NCI-H446 (cell line): ENCODE measurements around the gene PLEKHO1.
"Not testable (repeated sequence)": the region's sequence is repeated elsewhere in the genome, so short reads cannot be mapped to it uniquely, and the experiment has no call there.

ENCODE experiments used
- DNase-seq, 2 experiments: peaks; one replicate each; lab custom pipeline; 2025; lab: John Stamatoyannopoulos, UW

The PLEKHO1 gene

DNA sequence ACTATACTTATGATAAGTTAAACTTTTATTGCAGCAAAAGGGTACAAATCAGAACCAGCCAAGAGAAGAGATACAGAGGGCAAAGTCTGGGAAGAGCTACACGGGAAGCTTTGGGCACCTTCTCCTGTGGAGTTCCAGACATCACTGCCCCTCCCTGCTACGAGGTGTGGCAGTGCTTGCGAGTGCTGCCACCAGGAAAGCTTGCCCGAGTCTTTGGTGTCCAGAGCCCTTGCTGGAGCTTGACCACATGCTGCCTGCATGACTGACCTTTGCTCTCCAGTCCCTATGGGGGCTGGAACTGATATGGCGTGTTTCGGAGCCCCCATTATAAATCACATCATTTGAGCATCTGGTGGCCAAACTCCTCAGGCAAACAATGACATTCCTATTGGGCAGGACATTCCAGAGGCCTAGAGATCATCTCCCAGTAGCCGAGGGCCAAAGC, 23.4 kb downstream of the PLEKHO1 start:
- no peak for DNase-seq

DNA sequence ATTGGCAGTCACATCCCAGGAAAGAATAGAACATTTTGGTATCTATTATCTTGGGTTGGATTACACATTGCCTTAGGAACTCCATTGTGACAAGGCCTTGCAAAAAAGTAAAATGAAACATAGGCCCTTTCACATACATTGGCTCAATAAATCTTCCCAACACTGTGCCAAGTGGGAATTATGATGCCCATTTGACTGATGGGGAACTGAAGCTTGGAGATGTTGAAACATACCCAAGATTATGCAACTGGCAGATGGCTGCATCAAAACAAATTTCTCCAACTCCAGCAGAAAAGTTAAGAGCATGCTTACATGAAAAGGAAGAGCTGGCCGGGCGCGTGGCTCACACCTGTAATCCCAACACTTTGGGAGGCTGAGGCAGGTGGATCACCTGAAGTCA, 26.9 kb downstream of the PLEKHO1 start:
- peak; percentile 43 to 76 for DNase-seq

DNA sequence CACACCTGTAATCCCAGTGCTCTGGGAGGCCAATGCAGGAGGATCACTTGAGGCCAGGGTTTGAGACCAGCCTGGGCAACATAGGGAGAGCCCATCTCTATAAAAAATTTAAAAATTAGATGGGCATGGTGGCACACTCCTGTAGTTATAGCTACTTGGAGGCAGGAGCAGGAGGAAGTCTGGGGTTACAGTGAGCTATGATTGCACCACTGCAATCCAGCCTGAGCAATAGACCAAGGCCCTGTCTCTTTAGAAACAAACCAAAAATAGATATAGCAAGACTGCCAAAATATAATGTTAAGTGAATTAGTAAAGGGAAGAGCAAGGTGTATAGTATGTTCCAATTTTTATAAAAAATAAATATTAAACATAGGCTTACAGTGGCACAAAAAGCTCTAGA, 28.8 kb downstream of the PLEKHO1 start:
- DNase-seq = no peak

DNA sequence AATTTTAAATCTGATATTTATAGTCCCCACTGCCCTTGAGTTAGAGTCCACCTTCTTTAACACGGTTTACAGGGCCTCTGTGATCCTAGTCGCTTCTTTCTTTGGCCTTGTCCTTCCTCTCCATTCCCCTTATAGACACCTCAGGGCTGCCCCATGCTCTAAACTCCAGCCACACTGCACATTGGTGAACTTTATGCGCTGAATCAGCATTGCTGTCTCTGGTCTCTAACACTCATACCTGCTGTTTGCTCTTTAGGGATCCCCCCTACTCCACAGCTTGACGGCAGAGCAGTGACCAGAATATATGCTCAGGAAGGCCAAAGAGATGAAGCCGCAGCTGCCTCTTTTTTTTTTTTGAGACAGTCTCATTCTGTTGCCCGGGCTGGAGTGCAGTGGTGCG, 30.2 kb downstream of the PLEKHO1 start:
- DNase-seq = no peak

DNA sequence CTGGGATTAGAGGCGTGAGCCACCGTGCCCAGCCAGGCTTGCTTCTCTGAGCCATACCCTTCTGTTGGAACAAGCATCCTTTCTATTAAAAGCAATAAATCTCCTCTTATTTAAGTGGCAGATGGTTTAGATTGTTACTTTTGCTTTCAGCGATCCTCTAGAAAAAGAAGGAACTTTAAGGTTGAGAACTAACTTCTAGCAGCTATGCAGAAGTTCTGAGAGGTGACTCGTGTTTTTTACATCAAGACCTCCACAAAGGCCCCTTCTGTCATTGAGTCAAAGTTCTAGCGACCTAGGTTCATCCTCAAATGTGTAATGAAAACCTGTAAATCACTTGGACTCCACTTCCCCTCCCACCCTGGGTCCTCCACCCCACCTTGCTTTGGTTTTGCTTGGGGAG, 30.8 kb downstream of the PLEKHO1 start:
- DNase-seq = no peak

DNA sequence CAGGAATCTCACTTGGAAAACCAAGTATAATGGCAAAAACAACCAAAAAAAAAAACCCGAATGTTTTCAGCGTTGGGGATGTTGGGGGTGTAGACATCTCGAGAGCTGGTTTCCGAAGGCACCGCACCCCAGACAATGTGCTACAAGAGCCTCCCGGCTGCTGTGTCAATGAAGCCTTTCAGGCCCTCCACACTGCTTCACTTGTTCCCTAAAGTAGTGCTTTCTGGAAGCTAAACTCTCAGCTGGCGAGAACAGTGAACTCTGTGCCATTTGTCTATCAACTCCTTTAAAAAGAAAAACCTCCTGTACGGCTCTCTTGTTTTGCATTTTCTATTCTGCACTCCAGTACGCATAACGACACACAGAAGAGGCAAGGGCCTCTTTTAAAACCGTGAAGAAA, 32.5 kb downstream of the PLEKHO1 start:
- no peak for DNase-seq

DNA sequence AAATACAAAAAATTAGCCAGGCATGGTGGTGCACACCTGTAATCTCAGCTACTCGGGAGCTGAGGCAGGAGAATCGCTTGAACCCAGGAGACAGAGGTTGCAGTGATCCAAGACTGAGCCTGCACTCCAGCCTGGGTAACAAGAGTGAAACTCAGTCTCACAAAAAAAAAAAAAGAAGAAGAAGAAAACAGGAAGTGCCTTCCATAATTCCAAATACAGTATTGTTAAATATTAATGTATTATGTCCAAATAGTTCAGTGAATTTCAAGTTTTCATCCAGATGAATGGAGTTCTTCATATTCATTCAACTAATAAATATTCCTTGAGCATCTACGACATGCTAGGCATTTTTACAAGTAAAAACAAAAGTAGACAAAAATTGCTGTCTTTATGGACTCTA, 33.3 kb downstream of the PLEKHO1 start:
- no peak for DNase-seq

DNA sequence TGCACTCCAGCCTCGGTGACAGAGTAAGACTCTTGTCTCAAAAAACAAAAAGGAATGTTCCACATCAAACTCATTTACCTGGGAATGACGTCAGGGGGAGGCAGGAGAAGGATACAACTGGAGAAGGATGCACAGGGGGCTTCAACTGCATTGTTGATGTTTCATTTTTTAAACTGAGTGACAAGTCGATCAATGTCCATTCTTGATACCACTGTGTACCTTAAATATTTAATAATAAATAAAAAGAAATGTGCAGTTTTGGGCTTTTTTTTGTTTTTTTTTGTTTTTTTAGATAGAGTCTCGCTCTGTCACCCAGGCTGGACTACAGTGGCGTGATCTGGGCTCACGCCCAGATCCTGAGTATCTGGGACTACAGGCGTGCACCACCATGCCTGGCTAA, 35.8 kb downstream of the PLEKHO1 start:
- DNase-seq = no peak

DNA sequence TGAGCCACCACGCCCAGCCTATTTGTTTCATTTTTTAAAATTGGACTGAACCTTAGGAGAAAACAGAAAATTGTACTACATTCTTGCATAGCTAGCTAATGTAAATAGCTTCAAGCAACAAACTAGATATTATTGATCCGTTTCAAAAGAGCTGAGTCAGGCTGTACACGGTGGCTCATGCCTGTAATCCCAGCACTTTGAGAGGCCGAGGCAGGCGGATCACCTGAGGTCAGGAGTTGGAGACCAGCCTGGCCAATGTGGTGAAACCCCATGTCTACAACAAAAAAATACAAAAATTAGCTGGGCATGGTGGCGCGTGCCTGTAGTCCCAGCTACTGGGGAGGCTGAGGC, 36.7 kb downstream of the PLEKHO1 start:
- DNase-seq = not testable (repeated sequence)

DNA sequence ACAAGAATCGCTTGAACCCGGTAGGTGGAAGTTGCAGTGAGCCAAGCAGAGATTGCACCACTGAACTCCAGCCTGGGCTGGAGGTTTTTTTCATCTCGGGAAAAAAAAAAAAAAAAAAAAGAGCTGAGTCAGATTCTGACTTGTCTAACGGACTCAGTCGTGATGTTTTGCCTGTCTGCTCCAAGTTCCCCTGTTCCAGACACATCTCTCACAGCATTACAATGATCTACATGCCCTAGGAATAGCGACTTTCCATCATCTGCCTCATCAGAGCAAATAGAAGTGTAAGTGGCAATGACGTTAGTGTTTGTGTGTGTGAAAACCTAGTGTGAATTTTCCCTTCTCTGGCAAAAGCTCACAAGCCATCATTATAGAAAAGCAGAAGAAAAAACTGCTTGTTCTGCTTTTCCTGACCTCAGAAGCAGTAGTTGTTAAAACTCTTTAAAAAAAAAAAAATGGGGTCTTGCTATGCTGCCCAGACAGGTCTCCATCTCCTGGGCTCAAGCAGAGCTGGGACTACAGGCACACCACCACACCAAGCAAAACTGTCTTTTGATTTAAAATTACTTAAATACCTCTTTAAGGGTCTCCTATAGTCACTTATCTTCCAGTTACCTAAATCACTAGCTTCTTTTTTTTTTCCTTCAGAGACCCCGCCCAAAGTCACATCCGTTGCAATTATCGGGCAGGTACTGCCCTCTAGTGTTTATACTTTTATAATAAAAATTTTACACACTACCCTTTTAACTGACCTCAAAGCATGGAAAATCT, 37.3 kb downstream of the PLEKHO1 start:
- DNase-seq = peak; percentile 44 to 70

DNA sequence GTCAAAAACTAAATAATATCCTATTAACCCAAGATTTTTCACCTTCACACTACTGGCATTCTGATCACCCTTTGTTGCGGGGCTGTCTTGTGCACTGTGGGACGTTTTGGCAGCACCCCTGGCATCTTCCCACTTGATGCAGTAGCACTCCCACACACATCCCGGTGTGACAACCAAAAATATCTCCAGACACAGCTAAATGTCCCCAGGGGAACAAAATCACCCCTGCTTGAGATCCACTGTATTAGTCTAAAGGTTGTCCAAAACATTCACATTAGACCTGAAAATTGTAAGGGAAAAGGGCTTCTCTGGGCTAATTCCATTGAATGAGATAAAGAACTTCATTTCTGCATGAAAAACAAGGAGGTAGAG, 37.8 kb downstream of the PLEKHO1 start:
- no peak for DNase-seq

DNA sequence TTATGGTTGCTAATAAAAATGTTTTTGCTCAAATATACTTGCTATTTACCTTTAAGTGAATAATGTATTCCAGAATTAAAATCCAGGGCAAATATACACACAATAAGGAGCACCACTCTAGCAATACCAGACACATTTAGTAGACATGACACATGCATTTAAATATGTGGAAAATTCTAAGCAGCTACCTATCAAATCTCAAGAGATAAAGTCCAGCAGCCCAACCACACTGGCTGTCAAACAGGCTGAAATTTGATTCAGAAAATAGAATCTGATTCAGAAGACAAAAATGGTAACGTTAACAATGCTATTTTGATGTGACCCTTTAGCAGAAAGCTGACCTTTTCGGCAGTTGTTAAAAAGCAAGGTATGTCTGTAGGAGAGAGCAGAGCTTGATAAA, 42.3 kb downstream of the PLEKHO1 start:
- DNase-seq = no peak

DNA sequence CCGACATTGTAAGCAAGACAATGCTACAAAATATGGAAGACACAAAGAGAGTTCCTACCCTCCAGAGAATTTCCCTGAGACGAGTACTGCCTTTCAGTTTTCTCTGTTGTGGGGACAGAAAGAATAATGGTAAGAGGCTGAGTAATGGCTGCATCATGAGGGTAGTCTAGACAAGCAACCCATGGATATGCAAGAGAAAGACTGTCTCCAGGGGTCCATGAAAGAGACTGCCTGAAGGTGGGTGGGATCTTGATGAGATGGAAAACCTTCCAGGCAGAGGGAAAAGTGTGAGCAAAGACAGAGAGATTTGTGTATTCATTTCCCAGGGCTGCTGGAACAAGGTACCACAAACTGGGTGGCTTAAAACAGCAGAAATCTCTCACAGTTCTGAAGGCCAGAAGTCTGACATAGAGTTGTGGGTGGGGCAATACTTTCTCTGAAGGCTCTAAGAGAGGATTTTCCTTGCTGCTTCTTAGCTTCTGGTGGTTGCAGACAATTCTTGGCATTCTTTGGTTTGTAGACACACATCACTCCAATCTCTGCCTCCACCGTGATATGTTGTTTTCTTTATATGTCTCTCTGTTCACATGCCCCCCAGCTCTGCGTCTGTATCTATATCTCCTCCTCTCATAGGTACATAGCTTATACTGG, 44.8 kb downstream of the PLEKHO1 start:
- no peak for DNase-seq

DNA sequence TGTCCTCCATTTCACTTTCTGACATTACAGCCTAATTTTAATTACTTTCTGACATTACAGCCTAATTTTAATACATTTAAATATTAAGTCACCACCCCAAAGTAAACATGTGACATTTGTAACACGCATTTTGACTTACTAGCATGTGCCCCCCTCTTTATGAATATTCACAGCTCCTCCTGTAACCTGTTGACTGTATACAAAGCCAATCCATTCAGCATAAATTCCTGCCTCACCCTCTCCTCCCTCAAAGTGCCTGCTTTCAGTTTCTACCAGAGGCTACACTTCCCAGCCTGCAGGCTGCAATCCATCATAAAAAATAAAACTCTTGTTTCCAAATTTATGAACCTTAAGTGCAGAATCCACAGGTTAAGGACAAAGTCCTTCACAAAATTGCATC, 46.7 kb downstream of the PLEKHO1 start:
- no peak for DNase-seq

DNA sequence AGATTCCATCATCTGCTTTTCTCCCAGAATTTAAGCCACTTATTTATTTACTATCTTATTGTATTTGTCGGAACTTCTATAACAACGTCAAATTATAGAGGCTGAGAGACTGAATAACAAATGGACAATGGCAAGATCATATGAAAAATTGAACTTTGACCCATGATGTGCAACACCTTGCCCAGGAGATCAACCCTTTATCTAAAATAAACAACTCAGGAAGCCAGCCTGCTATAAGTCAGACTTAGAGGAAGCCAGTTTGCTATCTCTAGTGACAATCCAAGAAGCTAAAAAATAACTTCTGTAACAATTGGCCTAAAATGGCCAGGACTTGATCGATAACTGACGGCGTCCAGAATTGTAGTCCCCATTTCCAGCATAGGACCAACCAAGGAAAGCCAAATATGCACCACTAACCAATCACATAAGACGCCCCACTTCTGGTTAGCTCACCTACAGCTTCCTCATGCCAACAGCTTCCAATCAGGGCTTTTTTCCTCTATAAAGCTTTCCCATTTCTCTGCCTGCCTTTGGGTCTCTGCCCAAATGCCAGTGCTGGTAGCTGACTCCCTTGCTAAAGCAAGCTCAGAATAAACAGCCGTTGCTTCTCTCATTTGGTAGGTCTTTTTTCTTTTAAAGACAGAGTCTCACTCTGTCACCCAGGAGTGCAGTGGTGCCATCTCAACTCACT, 57.7 kb downstream of the PLEKHO1 start:
- no peak for DNase-seq

DNA sequence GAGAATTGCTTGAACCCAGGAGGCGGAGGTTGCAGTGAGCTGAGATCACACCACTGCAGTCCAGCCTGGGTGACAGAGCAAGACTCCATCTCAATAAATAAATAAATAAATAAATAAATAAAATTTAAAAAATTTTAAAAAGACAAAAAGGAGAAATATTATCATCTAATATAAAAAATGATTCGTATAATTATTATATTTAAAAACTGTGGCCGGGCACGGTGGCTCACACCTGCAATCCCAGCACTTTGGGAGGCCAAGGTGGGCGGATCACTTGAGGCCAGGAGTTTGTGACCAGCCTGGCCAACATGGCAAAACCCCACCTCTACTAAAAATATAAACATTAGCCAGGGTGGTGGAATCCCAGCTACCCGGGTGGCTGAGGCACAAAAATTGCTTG, 58.7 kb downstream of the PLEKHO1 start:
- DNase-seq = not testable (repeated sequence)
